HepG2 (cell line): ENCODE results near the gene MRPL58. TPM values are rescaled to one million over a fixed set of nuclear protein-coding genes. Genes with fewer than 3 reads are reported as not detected.

Experiments used
- ARHGAP35 ChIP-seq: sonication (generic); formaldehyde crosslinking; IDR thresholded peaks from 2 replicates; pipeline ENCODE4 v1.9.0; 2022; ENCODE audit warnings: mild to moderate bottlenecking, inconsistent platforms, moderate library complexity, missing genetic modification reagents, borderline replicate concordance
- ELF3 ChIP-seq: IDR thresholded peaks from 2 replicates; pipeline ENCODE4 v1.6.1; 2016; ENCODE audit warnings: missing genetic modification reagents, missing compliant biosample characterization
- FUBP1 ChIP-seq: sonication (generic); formaldehyde crosslinking; IDR thresholded peaks from 2 replicates; pipeline ENCODE4 v1.5.1; 2020; ENCODE audit warnings: missing genetic modification reagents, mild to moderate bottlenecking, borderline replicate concordance
- HMGA1 ChIP-seq: sonication (generic); formaldehyde crosslinking; conservative IDR thresholded peaks from 2 replicates; pipeline ENCODE4 v1.4.0; 2020; ENCODE audit warnings: missing genetic modification reagents
- KIAA2018 ChIP-seq: sonication (generic); formaldehyde crosslinking; IDR thresholded peaks from 2 replicates; pipeline ENCODE4 v1.5.0; 2020; ENCODE audit warnings: mild to moderate bottlenecking, missing genetic modification reagents, borderline replicate concordance
- MBD4 ChIP-seq: IDR thresholded peaks from 2 replicates; pipeline ENCODE4 v1.6.1; 2012; ENCODE audit warnings: low read length, inconsistent platforms, borderline replicate concordance
- NCOA1 ChIP-seq: sonication (generic); formaldehyde crosslinking; IDR thresholded peaks from 2 replicates; pipeline ENCODE4 v1.9.0; 2021; ENCODE audit warnings: missing genetic modification reagents
- NFRKB ChIP-seq: fragments of 450-650 bp; IDR thresholded peaks from 2 replicates; pipeline ENCODE4 v1.6.1; 2017
- NR0B2 ChIP-seq: sonication (generic); formaldehyde crosslinking; IDR thresholded peaks from 2 replicates; pipeline ENCODE4 v1.4.0; 2020; ENCODE audit warnings: mild to moderate bottlenecking, missing genetic modification reagents
- NR2F2 ChIP-seq: IDR thresholded peaks from 2 replicates; pipeline ENCODE4 v1.6.1; 2012; ENCODE audit warnings: low read depth, inconsistent platforms, borderline replicate concordance
- SAFB2 ChIP-seq: sonication (generic); formaldehyde crosslinking; IDR thresholded peaks from 2 replicates; pipeline ENCODE4 v1.5.1; 2020; ENCODE audit warnings: missing genetic modification reagents, low read depth, mild to moderate bottlenecking, borderline replicate concordance
- SP140L ChIP-seq: sonication (generic); formaldehyde crosslinking; IDR thresholded peaks from 2 replicates; pipeline ENCODE4 v1.4.0; 2020; ENCODE audit warnings: missing genetic modification reagents, borderline replicate concordance
- WIZ ChIP-seq: sonication (generic); formaldehyde crosslinking; IDR thresholded peaks from 2 replicates; pipeline ENCODE4 v1.5.1; 2020; ENCODE audit warnings: mild to moderate bottlenecking, missing genetic modification reagents
- ZNF564 ChIP-seq: sonication (generic); formaldehyde crosslinking; IDR thresholded peaks from 2 replicates; pipeline ENCODE4 v1.8.1; 2023; ENCODE audit warnings: mild to moderate bottlenecking, missing genetic modification reagents
- ZNF569 ChIP-seq: sonication (generic); formaldehyde crosslinking; IDR thresholded peaks from 2 replicates; pipeline ENCODE4 v1.5.0; 2020; ENCODE audit warnings: mild to moderate bottlenecking, missing genetic modification reagents, moderate library complexity, borderline replicate concordance
- ZNF709 ChIP-seq: sonication (generic); formaldehyde crosslinking; IDR thresholded peaks from 2 replicates; pipeline ENCODE4 v1.5.0; 2020; ENCODE audit warnings: mild to moderate bottlenecking, missing genetic modification reagents
- ZNF713 ChIP-seq: sonication (generic); formaldehyde crosslinking; IDR thresholded peaks from 2 replicates; pipeline ENCODE4 v1.4.0; 2020; ENCODE audit warnings: mild to moderate bottlenecking, missing genetic modification reagents
- ZNF720 ChIP-seq: sonication (generic); formaldehyde crosslinking; IDR thresholded peaks from 2 replicates; pipeline ENCODE4 v1.4.0; 2020; ENCODE audit warnings: missing genetic modification reagents
- ZSCAN20 ChIP-seq: sonication (generic); formaldehyde crosslinking; IDR thresholded peaks from 2 replicates; pipeline ENCODE4 v1.4.0; 2020; ENCODE audit warnings: missing genetic modification reagents, mild to moderate bottlenecking, borderline replicate concordance
- ZSCAN30 ChIP-seq: sonication (generic); formaldehyde crosslinking; IDR thresholded peaks from 2 replicates; pipeline ENCODE4 v1.5.0; 2020; ENCODE audit warnings: mild to moderate bottlenecking, missing genetic modification reagents
- polyA plus RNA-seq, 8 experiments: library from polyadenylated mRNA; depleted of rRNA in 3 of 8; stranded (reverse) in 7 of 8; unstranded in 1 of 8; fragments of >200 nt; fragmentation: Illumina TruSeq in 4 of 8; extraction: Trizol in 4 of 8; gene quantifications; 2 replicates each; pipeline versions ENCODE4 v1.2.1 to v1.2.3, GENCODE V29; 2011 to 2016; ENCODE audit warnings: low read depth in 4 of 8, missing spikeins in 1 of 8, mixed read lengths in 1 of 8; ENCODE audit not compliant: insufficient read depth in 1 of 8
- total RNA-seq, 5 experiments: library from RNA; depleted of rRNA; stranded (reverse); fragments of >200 nt; fragmentation: Illumina TruSeq; extraction: Trizol; gene quantifications; 2 replicates each; pipeline ENCODE4 v1.2.3, GENCODE V29; 2016; ENCODE audit warnings: low read depth in 1 of 5

Gene MRPL58
- total and polyA plus RNA-seq, 2 of the 13 experiments (the other 11 are each of a cell fraction or from before 2014, with no cell fraction given), result 44.9 to 68.9 TPM

GRCh38 chr17:74981979-74982662, 30.3 kb upstream of the MRPL58 start (continued):
- TF ChIP-seq FUBP1 (peak; percentile 94; the same call in 1 of the 2 replicates), ELF3 (CRISPR knock-in tag) (peak; percentile 64), NFRKB (no peak), SAFB2 (CRISPR knock-in tag) (peak; percentile 98), NR2F2 (peak; percentile 38; the same call in 1 of the 2 replicates), MBD4 (no peak), ZSCAN30 (CRISPR knock-in tag) (peak; percentile 69; the same call in 1 of the 2 replicates), HMGA1 (no peak), ZNF564 (CRISPR knock-in tag) (no peak), SP140L (CRISPR knock-in tag) (no peak), WIZ (CRISPR knock-in tag) (no peak; the same call in 1 of the 2 replicates), ZNF569 (CRISPR knock-in tag) (no peak), NCOA1 (peak; percentile 82; the same call in 1 of the 2 replicates), NR0B2 (CRISPR knock-in tag) (peak; percentile 93), KIAA2018 (CRISPR knock-in tag) (0 out of 2 replicates have a peak, but pooled peaks have one; percentile 59), ZSCAN20 (CRISPR knock-in tag) (no peak), ZNF720 (CRISPR knock-in tag) (no peak), ZNF713 (CRISPR knock-in tag) (peak; percentile 99), ZNF709 (CRISPR knock-in tag) (peak; percentile 73; the same call in 1 of the 2 replicates), ARHGAP35 (CRISPR knock-in tag) (peak; percentile 66)
